Nephron (organoid): ENCODE measurements around the gene DCPS.

Source experiments
- H3K27ac Mint-ChIP-seq, 3 experiments: 2 replicates each; pipeline ENCODE4 v1.8.0; 2020; ENCODE audit warnings: mixed read lengths in 3 of 3, mild to moderate bottlenecking in 2 of 3, moderate library complexity in 1 of 3
- H3K27me3 Mint-ChIP-seq: 2 replicates; pipeline ENCODE4 v1.8.0; 2021; ENCODE audit warnings: low read depth, mild to moderate bottlenecking, moderate library complexity, mixed read lengths
- H3K36me3 Mint-ChIP-seq: 2 replicates; pipeline ENCODE4 v1.8.0; 2020; ENCODE audit warnings: low read depth, mixed read lengths
- H3K4me1 Mint-ChIP-seq: 2 replicates; pipeline ENCODE4 v1.8.0; 2020; ENCODE audit warnings: mixed read lengths
- H3K4me3 Mint-ChIP-seq, 3 experiments: 2 replicates each; pipeline ENCODE4 v1.8.0; 2020; ENCODE audit warnings: mild to moderate bottlenecking in 3 of 3, mixed read lengths in 3 of 3, moderate library complexity in 2 of 3
- H3K9me3 Mint-ChIP-seq: 2 replicates; pipeline ENCODE4 v1.8.0; 2020; ENCODE audit warnings: mixed read lengths
- CTCF ChIP-seq, 3 experiments: fragments of 200-600 bp; sonication (generic); IDR thresholded peaks; one replicate each; pipeline ENCODE4 v1.5.0; 2021; ENCODE audit warnings: antibody characterized with exemption in 3 of 3; ENCODE audit not compliant: unreplicated experiment in 3 of 3

The DCPS gene

GRCh38 chr11:126310200-126310991 is 6.5 kb downstream of the DCPS start:
- H3K9me3 Mint-ChIP-seq = no peaks in the 10 kb centered on the region
- peak; percentile 82 to 93 (median 91) for TF ChIP-seq CTCF (IDR thresholded peaks at IDR 0.05; ENCODE audit: unreplicated experiment in 3 of 3)

GRCh38 chr11:126310992-126311310 is 7.1 kb downstream of the DCPS start:
- Mint-ChIP-seq H3K36me3 (peaks cover 26% of the 10 kb centered on the region), H3K27ac (peak overlapping the region in 1 of 3 experiments; percentile 19), H3K4me1 (peaks cover 43% of the 10 kb centered on the region), H3K27me3 (peaks cover 3% of the 10 kb centered on the region), H3K9me3 (no peaks in the 10 kb centered on the region), H3K4me3 (no peak overlapping the region)
- no peak for TF ChIP-seq CTCF (IDR thresholded peaks at IDR 0.05; ENCODE audit: unreplicated experiment in 3 of 3)

More at GRCh38 chr11:126310200-126310991, 6.5 kb downstream of the DCPS start:
- Mint-ChIP-seq H3K4me1 (peaks cover 43% of the 10 kb centered on the region), H3K36me3 (peaks cover 24% of the 10 kb centered on the region), H3K4me3 (no peak overlapping the region), H3K27ac (peak overlapping the region in 2 of 3 experiments; percentile 19 to 32), H3K27me3 (peaks cover 3% of the 10 kb centered on the region)

- no peaks in the 10 kb centered on the region for H3K9me3 Mint-ChIP-seq
- peaks cover 50% of the 10 kb centered on the region for H3K4me1 Mint-ChIP-seq
- H3K27ac Mint-ChIP-seq = peak overlapping the region in 1 of 3 experiments; percentile 5
- peaks cover 32% of the 10 kb centered on the region for H3K36me3 Mint-ChIP-seq
- no peak for TF ChIP-seq CTCF (IDR thresholded peaks at IDR 0.05; ENCODE audit: unreplicated experiment in 3 of 3)
- no peaks in the 10 kb centered on the region for H3K27me3 Mint-ChIP-seq
- H3K4me3 Mint-ChIP-seq = no peak overlapping the region
These were observed 7.8 kb downstream of the DCPS start for GRCh38 chr11:126311401-126312291.

- Mint-ChIP-seq H3K27me3 (no peaks in the 10 kb centered on the region), H3K36me3 (peaks cover 33% of the 10 kb centered on the region), H3K27ac (peak overlapping the region in 2 of 3 experiments; percentile 19 to 76)
These were observed 9.1 kb downstream of the DCPS start for GRCh38 chr11:126312961-126313360.

GRCh38 chr11:126313826-126314225 is 10.0 kb downstream of the DCPS start:
- Mint-ChIP-seq H3K36me3 (peaks cover 32% of the 10 kb centered on the region), H3K9me3 (no peaks in the 10 kb centered on the region)
- no peak for TF ChIP-seq CTCF (IDR thresholded peaks at IDR 0.05; ENCODE audit: unreplicated experiment in 3 of 3)

More at GRCh38 chr11:126312961-126313360, 9.1 kb downstream of the DCPS start:
- Mint-ChIP-seq H3K4me1 (peaks cover 55% of the 10 kb centered on the region), H3K4me3 (no peak overlapping the region), H3K9me3 (no peaks in the 10 kb centered on the region)
- no peak for TF ChIP-seq CTCF (IDR thresholded peaks at IDR 0.05; ENCODE audit: unreplicated experiment in 3 of 3)

More at GRCh38 chr11:126313826-126314225, 10.0 kb downstream of the DCPS start:
- H3K27ac Mint-ChIP-seq = peak overlapping the region in 1 of 3 experiments; percentile 19
- H3K4me3 Mint-ChIP-seq = no peak overlapping the region
- H3K4me1 Mint-ChIP-seq = peaks cover 57% of the 10 kb centered on the region
- H3K27me3 Mint-ChIP-seq = no peaks in the 10 kb centered on the region
